Fibroblast of peridontal ligament (primary cell): Measurements from ENCODE around the gene CYP1B1.

Experiments used
- DNase-seq: peaks from one replicate; pipeline ENCODE4 v3.0.0-alpha.2; 2010; ENCODE audit errors: extremely low read depth

CYP1B1 gene

DNA sequence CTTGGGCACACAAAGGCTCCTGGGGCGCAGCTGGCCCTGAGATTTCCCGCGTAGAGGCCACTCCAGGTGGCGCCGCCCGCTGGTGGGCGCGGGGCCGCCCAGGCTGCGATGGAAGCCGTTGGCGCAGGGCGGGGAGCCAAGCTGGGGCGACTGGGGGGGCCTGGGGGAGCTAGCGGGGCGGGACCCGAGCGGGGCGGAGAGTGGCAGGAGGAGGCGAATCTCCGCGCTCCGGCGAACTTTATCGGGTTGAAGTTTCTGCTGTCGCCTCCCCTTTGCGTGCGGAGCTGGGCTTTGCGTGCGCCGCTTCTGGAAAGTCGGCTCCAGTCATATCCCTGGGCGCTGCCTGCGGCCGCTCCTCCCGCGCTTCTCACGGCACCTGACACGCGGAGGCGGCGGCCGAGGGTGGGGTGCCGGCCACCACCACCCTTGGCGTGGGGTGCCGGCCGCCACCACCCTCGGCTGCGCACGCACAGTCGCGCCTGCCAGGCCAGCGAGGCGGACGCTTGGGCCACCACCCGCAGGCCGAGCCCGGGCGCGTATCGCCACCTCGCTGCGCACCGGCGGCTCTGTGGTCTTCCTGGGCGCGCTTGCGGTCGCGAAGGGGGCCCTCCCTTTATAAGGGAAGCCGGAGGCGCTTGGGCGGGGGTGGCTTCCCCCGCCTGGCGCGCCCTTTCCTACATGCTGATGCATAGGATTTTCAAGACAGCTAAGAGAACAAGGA is 919 bp upstream of the CYP1B1 start:
- peak; percentile 96 for DNase-seq

DNA sequence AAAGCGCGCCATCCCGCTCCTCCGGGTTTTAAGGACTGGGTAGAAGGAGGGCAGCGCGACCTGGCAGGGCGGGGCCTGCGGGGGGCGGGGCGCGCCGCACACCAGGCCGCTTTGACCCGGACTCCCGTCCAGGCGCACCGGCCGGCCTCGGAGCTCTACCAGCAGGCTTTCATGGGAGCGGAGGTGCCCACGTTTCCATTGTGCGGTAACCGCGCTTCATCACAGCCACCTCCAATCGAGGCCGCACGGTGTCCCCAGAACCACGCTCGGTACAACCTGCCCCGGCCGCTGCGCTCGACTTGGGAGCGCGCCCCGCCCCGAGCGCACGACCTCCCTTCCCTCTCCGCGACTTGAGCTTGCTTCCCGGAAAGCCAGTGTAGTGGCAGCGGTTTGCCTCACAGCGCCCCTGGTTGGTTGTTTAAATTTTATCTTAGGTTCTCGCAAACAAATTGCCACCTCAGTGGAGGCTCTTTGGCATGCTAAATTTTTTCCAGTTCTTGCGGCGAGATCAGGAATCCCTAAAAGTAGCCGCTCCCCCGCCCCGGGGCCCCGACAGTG is 280 bp upstream of the CYP1B1 start:
- DNase-seq, result peak; percentile 94

DNA sequence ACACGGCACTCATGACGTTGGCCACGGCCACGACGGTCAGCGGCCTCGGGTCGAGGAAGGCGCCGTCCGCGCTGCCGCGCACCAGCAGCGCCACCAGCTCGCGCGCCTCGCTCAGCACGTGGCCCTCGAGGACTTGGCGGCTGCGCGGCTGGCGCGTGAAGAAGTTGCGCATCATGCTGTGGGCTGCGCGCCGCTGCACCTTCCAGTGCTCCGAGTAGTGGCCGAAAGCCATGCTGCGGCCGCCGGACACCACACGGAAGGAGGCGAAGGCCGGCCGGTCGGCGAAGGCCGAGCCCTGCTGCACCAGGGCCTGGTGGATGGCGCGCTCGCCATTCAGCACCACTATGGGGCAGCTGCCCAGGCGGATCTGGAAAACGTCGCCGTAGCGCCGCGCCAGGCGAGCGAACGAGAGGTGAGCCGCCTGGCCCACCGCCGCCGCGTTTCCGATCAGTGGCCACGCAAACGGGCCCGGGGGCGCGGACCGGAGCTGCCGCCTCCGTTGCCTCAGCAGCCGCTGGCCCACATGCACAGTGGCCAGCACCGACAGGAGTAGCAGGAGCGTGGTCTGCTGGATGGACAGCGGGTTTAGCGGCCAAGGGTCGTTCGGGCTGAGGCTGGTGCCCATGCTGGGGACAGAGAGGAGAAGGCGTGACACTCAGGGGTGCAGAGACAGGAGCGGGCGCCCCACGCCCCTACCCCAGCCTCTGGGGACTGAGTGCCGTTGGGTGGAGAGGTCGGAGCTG is 1.0 kb downstream of the CYP1B1 start:
- DNase-seq, result no peak

DNA sequence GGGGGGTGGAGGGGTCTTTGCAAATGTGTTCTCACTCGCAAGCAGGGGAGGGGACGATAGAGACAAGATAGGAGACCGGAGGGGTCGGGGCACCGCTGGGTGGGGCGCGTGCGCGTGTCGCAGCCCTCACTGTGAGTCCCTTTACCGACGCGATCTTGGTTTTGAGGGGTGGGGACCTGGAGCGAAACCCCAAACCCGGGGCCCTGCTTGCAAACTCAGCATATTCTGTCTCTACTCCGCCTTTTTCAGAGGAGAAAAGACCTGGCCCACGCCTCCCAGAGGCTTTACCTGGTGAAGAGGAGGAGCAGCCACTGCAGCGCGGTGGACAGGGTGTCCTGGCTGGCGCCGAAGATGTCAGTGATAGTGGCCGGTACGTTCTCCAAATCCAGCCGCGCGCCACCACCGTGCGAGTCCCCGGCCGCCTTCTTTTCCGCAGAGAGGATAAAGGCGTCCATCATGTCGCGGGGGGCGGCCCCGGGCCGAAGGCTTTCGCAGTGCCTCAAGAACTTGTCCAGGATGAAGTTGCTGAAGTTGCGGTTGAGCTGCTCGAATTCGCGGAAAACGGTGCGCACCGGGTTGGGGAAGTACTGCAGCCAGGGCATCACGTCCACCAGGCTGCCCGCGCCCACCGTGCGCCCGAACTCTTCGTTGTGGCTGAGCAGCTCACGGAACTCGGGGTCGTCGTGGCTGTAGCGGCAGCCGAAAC is 1.7 kb downstream of the CYP1B1 start:
- no peak for DNase-seq

DNA sequence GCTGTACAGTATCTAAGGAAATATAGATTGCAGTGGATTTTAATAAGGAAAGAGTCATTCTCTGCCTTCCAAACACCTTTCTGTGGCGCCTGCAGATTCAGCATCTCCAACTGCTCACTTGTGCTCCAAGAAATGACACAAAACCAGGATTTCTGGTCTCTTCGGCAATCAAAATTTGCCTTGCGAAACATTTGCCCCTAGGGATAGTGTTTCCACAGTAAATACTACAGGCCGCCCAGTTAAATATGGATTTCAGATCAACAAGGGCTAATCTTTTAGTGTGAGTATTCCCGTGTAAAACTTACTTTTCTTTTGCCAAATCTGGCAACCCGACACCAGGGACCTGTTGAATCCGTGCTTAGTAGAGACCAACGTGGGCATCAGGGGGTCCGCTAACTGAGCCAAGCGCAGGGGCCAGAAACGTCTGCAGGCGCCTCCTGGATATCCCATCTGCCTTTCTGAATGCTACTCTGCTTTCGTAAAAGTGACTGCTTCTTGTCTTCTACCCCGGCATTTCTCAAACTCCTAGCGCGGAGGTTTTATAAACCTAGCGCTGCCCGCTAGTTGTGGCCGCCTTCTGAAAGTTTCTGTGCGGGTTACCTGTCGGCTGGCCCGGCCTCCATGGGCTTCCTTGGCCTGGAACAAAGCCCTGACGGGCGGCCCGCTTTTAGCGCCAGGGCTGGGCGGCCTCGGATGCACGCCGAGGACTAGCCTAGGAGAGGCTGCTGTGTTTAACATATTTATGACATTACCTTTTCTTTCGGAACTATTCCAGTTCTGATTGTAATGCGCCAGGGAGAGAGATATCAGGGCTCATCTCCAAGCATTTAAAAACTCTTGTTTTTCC is 2.5 kb downstream of the CYP1B1 start:
- no peak for DNase-seq

DNA sequence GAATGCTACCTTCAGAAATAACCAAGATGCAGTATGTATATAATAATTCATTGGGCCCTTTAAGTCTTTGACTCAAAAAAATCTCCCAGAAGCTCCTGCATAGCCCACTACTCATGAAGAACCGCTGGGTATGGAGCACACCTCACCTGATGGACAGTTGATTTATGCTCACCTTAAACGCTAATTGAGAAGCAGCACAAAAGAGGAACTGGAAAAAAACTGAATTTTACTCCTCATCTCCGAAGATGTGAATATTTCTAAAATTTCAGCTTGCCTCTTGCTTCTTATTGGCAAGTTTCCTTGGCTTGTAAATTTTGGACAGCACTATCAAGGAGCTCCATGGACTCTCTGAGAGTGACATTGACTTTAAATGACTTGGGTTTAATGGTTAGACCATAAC is 5.5 kb downstream of the CYP1B1 start:
- no peak for DNase-seq

DNA sequence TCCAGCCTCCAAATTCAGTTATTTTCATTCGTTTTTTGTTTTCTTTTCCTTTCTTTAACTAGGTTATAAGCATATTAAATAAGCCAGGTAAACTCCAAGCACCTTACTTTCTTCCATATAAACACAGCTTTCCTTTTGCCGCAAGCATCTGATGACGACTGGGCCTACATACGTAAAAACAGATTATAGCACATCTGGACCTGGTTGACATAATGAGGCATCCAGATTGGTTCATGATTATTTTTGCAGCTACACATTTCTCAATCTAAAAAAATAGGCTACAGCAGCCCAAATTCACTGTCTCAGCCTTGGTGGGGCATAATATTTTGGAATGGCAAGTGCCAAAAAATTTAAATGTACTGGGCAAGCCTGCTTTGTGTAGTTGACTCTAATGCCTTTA is 7.7 kb downstream of the CYP1B1 start:
- DNase-seq, result peak; percentile 88

DNA sequence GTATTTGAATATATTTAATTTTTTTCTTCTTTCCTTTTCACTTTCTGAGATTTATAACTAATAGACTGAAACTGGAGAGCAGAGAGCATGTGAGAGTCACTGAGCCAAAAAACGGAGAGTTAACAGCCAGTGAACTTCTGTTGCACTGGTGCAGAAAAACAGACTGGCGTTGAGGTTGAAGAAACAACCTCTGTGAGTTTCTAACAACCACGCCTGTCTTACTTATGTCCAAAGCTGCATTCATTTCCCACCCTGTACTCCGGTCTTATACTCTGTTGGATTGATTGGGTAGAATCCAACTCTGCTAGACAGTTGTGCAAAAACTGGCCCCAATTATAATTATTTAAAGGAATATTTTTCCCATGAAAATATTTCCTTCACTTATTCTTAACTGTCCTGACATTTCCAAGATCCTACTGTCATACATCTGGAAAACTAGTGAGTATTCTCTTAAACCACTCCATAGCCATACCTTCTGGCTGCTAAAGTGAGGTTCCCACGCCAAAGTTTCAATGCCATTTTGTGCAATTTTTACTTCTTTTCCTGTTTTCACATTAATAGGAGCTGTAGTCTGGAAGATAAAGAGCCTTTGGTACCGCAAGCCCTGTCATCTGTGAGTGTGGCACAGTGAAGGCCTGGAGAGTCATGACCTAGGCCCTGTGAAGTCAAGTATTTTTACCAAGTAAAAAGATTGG is 9.4 kb downstream of the CYP1B1 start:
- DNase-seq, result no peak

DNA sequence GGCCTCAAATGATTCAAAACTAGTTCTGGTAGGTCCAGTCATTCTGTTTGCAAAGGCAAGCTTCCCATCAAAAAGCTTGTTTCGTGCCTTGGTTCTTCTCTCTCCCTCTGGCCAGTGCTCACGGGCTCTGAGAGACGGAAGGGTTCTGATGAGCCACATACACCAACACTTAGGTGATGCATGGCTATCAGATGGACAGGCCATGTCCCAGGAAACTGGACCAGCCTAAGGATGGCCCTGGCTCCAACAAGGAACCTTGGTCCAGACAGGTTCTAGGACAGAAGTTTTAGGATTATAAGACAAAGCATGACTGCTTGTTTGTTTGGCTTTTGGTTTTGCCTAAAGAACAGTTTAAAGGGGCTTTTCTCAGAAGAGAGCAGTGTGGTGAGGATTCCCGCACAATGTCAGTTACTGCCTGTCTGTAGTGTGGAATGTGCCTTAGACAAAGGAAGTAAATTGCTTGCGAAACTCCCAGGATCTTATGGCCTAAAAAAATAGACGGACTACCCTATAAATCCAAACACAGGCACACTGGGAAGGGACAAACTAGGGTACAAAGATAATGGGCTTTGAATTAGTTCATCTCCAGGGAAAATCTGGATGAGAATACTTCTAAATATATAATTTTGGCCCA is 10.3 kb downstream of the CYP1B1 start:
- DNase-seq, result peak; percentile 38

DNA sequence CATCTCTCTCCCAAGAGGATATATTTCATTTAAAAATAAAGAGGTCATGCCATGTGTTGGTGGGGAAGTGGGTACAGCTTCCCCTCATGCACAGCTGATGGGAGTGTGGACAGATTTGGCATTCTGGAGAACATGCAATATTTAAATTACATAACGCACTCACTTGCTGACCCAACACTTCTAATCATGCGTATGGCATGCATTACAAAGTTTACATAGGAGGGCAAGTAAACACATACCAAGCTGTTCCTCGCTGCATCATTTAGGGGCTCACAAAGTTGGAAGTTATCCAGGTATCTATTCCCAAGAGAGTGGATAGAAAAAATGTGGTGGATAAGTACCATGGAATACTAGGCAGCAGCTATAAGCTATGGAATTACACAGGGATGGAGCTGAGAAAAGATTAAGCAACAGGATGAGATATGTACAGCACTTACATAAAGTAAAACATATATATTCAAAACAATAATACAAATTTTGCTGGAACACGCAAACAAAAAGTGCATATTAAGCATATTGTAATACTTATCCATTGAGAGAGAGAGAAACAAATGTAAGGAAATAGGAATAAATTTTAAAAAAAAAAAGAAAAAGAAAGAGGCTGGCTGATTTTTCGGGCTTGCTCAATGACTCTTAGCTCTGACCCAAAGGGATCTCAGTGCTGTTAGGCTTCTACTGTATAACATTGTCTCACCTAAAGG is 11.0 kb downstream of the CYP1B1 start:
- DNase-seq, result peak; percentile 72

DNA sequence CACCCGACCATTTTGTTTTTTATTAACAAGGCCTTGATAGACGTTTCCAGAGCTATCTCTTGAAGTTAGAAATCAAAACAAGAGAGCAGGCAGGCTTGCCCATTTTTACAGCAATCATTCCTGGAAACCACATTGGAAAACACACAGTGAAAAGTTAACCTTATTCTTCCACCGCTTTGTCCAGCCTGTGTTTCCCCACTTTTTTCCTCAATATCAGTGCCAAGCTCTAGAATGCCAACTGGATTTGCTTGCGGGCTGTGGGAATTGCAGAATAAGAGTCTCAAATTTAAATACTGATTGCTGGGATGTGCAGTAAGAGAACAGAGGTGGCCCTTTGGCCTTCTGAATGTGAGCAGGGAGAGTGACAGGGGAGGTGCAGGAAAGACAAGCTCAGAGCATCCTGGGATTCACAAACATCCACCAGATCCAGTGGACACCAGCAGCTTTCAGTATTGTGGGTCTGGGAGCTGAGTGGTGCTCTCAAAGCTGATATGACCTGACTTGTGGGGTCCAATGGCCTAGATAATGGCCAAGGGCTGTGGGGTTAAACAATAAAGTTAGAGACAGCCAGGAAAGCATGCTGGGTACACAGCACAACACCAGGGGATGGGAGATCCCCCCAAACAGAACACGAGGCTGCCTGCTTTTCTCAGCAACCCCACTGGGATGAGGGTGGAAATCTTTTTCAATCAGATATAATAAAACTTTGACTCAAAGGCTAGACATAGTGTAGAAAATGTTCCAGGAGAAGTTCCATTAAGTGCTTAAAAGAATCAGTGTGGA is 15.5 kb downstream of the CYP1B1 start:
- peak; percentile 57 for DNase-seq

DNA sequence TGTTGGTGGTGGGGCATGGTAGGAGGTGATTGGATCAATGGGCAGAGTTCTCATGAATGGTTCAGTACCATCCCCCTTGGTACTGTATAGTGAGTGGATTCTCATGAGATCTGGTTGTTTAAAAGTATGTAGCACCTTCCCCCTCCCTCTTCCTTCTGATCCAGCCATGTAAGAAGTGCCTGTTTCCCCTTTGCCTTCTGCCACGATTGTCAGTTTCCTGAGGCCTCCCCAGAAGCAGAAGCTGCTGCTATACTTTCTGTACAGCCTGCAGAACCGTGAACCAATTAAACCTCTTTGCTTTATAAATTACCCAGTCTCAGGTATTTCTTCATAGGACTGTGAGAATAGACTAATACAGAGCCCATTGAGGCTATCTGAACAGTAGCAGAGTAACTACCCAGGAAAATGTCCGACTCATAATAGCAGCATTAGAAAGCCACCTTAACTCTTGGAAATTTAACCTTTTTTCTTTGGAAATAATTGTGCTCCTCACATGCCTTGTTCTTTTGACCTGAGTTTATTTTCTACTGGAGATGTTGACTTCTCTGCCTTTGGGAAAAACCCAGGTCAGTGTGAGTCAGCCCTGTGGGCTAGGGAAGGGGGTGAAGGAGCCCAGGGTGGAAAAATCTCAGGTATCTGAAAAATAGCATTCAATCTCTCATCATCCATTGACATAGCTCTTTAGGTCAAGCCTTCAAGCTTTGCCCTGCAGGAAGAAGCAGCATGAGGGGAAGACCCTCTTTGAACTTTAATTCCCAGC is 18.1 kb downstream of the CYP1B1 start:
- DNase-seq, result peak; percentile 3

DNA sequence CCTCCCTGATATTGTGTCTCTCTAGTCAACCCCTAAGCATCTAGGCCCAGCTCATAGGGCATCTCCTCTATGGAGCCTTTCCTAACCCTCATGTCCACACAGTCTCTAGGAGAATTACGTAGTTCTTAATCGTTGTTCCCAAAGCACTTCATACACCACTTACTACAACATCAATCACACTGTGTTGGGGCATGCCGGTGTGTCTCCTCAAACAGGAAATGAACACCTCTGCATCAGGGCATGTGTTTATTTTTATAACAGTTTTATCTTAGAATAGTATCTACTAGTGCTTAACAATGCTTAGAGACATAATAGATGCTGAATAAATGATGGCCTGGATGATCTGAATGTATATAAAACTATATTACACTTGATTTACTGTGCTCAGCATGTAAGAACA is 19.7 kb downstream of the CYP1B1 start:
- no peak for DNase-seq

DNA sequence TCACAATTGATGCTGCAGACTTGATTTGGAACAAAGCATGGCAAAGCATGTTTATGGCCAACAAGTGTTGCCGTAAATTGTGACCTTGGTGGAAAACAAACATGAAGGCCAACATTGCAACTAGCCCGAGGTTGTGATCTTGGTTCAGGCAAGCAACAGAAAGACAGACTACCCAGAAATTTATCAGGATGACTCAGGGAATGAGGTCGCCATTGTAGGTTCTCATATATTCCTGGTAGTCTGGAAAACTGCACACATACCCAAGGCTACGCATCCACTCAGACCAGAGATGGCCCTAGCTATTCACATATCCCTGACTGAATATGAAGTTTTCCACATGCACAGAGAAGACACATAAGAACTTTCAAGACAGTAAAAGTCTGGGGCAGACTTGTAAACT is 30.1 kb downstream of the CYP1B1 start:
- no peak for DNase-seq

DNA sequence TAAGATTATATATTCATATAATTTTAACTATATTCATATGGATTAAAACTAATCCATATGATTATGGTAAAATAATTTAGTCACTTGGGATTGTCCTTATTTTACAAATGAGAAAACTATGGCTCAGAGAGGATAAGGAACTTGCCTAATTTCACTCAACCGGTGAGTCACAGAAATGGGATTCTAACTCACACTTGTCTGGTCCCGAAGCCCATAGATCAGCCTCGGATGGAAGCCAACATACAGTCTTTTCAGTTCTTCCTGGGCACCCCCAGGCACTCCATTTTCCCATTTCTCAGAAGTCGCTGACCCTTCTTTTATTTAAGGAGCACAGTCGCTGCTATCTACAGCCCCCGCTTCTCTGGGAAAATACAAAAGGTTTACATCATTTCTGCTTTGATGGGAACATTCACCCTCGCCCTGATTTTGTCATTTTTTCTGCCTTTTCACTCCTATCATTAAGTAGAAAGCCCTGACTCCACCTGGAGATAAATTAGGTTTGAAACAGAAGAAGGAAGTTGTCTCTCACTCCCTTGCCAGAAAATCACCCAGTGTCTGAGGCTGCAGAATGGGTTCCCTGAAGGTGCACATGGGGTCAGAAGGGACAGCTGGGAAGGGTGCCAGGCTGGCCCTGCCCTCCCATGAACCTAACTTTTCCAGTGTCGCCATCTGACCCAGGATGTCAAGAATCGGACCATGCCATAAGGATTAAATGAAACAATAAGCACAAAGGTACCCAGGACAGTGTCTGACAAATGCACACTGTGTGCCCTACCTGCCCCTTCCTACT is 36.6 kb downstream of the CYP1B1 start:
- peak; percentile 75 for DNase-seq

DNA sequence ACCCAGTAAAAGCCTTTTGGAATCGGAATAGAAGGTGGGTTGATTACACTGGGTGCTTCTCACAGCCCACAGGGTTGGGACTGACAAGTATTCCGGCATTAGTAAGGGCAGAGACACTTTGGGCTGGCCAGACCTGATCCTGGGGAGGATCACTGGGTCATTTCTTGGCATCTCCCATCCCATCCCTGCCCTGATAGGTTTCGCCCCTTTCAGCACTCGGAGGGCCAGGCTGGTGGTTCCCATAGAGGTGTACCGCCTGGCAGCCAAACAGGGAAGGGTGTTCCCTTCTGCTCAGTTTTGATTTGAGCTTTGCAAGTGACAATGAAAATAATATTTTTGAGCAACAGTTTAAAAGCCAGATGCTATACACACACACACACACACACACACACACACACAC is 37.3 kb downstream of the CYP1B1 start:
- no peak for DNase-seq
